Psoas muscle (tissue), 8 donors: ENCODE results near the gene TRPM3. TPM values are rescaled to one million over a fixed set of nuclear protein-coding genes. Genes with fewer than 3 reads are reported as not detected.

Experiments
- ATAC-seq, 4 donors: fragments of 200-7000 bp; cut with Tn5 transposase; one replicate each; pipeline ENCODE4 v1.9.1; 2020; ENCODE audit warnings: moderate library complexity in 3 of 4, mild to moderate bottlenecking in 2 of 4
- DNase-seq, 2 donors: peaks; one replicate each; pipeline ENCODE4 v3.0.0-alpha.2; 2020
- H3K27ac ChIP-seq: fragments of 200-600 bp; one replicate; pipeline ENCODE4 v1.8.0; 2022
- H3K27me3 ChIP-seq, 3 donors: fragments of 200-600 bp in 1 of 3; one replicate each; pipeline versions ENCODE4 v1.6.1 to v1.8.0; 2013 to 2022; ENCODE audit warnings: low read length in 2 of 3, mild to moderate bottlenecking in 2 of 3, moderate library complexity in 1 of 3; ENCODE audit not compliant: insufficient read depth in 3 of 3
- H3K36me3 ChIP-seq, 2 donors: fragments of 200-600 bp in 1 of 2; one replicate each; pipeline versions ENCODE4 v1.6.1 to v1.8.0; 2013 to 2022; ENCODE audit warnings: low read depth in 1 of 2, mild to moderate bottlenecking in 1 of 2, moderate library complexity in 1 of 2; ENCODE audit not compliant: insufficient read depth in 1 of 2
- H3K4me1 ChIP-seq: fragments of 200-600 bp; one replicate; pipeline ENCODE4 v1.8.0; 2022
- H3K4me3 ChIP-seq: fragments of 200-600 bp; one replicate; pipeline ENCODE4 v1.8.0; 2022; ENCODE audit warnings: mild to moderate bottlenecking
- H3K9me3 ChIP-seq: fragments of 200-600 bp; one replicate; pipeline ENCODE4 v1.8.0; 2022
- CTCF ChIP-seq: fragments of 200-600 bp; IDR thresholded peaks from one replicate; pipeline ENCODE4 v1.8.0; 2022; ENCODE audit warnings: antibody characterized with exemption
- WGBS, 3 donors: extraction: QIAGEN DNeasy Blood & Tissue Kit; methylation state at CpG; one replicate each; pipeline versions ENCODE4 v1.1.6 to v1.1.7; 2013; 5-methylcytosine and 5-hydroxymethylcytosine counted together
- intact Hi-C, 2 donors: fragments of 100-400 bp; cut with DNase I; formaldehyde crosslinking; loops; one replicate each; pipeline versions ENCODE4 v1.11.0 to v1.14.2; 2022
- polyA plus RNA-seq, 3 donors: library from polyadenylated mRNA; stranded (reverse); fragments of 200-250 nt; gene quantifications; one replicate each; pipeline ENCODE4 v1.2.3, GENCODE V29; 2013
- total RNA-seq, 4 donors: library from RNA; stranded (reverse); fragmentation: NEBNext Ultra II Directional in 2 of 4; extraction: Animal tissue kit (Norgen Biotek cat#: 25700) in 2 of 4; gene quantifications; one replicate each; pipeline versions ENCODE4 v1.2.1 to v1.2.4, GENCODE V29; 2021 to 2023
- donor health status: healthy with polysubstance abuse.
- donor health status: DM: no; HTN: no; CAD: no; lungs with moderate emphysema.
- donor health status: Bipolar disorder and iron deficiency.
- donor health status: healthy.
- donor health status: DM: yes; HTN: yes; CAD: no.
- donor health status: DM: no; HTN: no; CAD: no.
- donor health status: DM: no; HTN: no; CAD: no.
- donor health status: DM: yes; HTN: yes; CAD: no.

The TRPM3 gene
- total and polyA plus RNA-seq, 7 donors = 0.01 to 0.16 (median 0.06) TPM; not detected in 3

GRCh38 chr9:70954126-70954525 is 167.3 kb downstream of the TRPM3 start:
- DNase-seq = no peak
- H3K36me3 ChIP-seq = no peaks in the 10 kb centered on the region
- H3K27ac ChIP-seq = no peak overlapping the region
- H3K4me1 ChIP-seq = no peaks in the 10 kb centered on the region
- no peaks in the 10 kb centered on the region for H3K9me3 ChIP-seq
- TF ChIP-seq CTCF = no peak
- H3K4me3 ChIP-seq = no peak overlapping the region
- 48 to 64% (median 57%) methylated on average over 1 of the region's 1 CpG for WGBS, 3 donors
- no peak for ATAC-seq
- intact Hi-C loops = no loop called here
- H3K27me3 ChIP-seq = no peaks in the 10 kb centered on the region

- ATAC-seq = no peak
- intact Hi-C loops = no loop called here
Measured at GRCh38 chr9:70951749-70952727, 169.4 kb downstream of the TRPM3 start.

GRCh38 chr9:70950270-70950669 is 171.2 kb downstream of the TRPM3 start:
- whole genome bisulfite sequencing, 3 donors = 40 to 45% (median 41%) methylated on average over 2 of the region's 2 CpGs
- ATAC-seq = no peak
- intact Hi-C loops = no loop called here

More at GRCh38 chr9:70951749-70952727, 169.4 kb downstream of the TRPM3 start:
- no peak for DNase-seq
- Histone ChIP-seq H3K36me3 (no peaks in the 10 kb centered on the region), H3K4me3 (no peak overlapping the region), H3K27me3 (no peaks in the 10 kb centered on the region), H3K27ac (no peak overlapping the region), H3K9me3 (no peaks in the 10 kb centered on the region), H3K4me1 (no peaks in the 10 kb centered on the region)
- WGBS, 3 donors = 80 to 85% (median 84%) methylated on average over 4 of the region's 4 CpGs
- TF ChIP-seq CTCF = no peak

GRCh38 chr9:70949239-70949638 is 172.2 kb downstream of the TRPM3 start:
- DNase-seq = no peak
- Histone ChIP-seq H3K27me3 (no peaks in the 10 kb centered on the region), H3K9me3 (no peaks in the 10 kb centered on the region), H3K27ac (no peak overlapping the region), H3K4me3 (no peak overlapping the region), H3K36me3 (no peaks in the 10 kb centered on the region), H3K4me1 (no peaks in the 10 kb centered on the region)
- intact Hi-C loops = no loop called here
- no peak for TF ChIP-seq CTCF
- WGBS, 3 donors = 74 to 84% (median 82%) methylated on average over 4 of the region's 4 CpGs
- ATAC-seq = no peak

More at GRCh38 chr9:70950270-70950669, 171.2 kb downstream of the TRPM3 start:
- Histone ChIP-seq H3K9me3 (no peaks in the 10 kb centered on the region), H3K27me3 (no peaks in the 10 kb centered on the region), H3K27ac (no peak overlapping the region), H3K36me3 (no peaks in the 10 kb centered on the region), H3K4me1 (no peaks in the 10 kb centered on the region), H3K4me3 (no peak overlapping the region)
- DNase-seq = no peak
- TF ChIP-seq CTCF = no peak
